Measurements from ENCODE around the gene RPS6KA1. TPM values are rescaled to one million over a fixed set of nuclear protein-coding genes. Genes with fewer than 3 reads are reported as not detected.

The RPS6KA1 gene
- 12.4 and 13.1 TPM in 2 replicates for total RNA-seq

DNA sequence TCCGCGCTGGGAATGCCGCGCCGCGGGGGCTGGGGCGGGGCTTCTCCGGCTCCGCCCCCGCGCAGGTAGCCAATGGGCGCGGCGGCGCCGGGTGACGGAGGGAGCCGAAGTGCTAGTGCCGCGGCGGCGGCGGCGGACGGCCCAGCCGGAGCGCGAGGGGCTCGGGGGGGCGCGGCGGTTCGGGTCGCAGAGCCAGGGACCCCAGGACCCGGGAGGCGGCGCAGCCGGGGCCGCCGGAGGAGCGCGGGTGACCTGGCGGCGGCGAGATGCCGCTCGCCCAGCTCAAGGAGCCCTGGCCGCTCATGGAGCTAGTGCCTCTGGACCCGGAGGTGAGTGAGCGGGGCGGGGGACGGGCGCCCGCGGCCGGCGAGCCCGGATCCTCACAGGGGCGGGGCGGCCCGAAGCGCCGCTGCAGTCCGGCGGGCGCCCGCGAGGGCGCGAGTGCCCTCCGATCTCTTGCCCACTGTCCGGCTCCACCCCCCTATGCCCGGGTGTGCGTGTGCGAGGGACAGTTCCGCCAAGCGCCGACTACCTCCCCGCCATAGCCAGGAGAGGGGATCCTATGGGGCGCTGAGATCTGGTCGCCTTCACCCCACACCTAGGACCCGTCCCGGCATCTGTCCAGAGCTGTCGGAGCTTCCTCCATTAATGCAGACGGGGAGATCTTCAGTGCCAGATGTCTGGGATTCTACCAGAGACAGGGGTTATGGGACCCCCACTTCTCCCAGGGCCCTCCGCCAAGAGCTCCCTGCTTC is at the start of gene RPS6KA1:
Gene RPS6KA1, plus strand, starts transcription at position 107 of the 755 bp plus-strand sequence. Its CDS starts 160 bp downstream, at position 267.

Small RNA genes lying within 50 kb of the gene (small RNA-seq; reads per million reads assigned to genes)
- not detected for gene MIR1976
- gene RF00019, result not detected
- not detected for gene RNU7-29P

Other genes starting within 250 kb of the RPS6KA1 start
- gene SH3BGRL3, start 249.7 kb upstream of the RPS6KA1 start, total RNA-seq, result 33.0 and 33.7 TPM in 2 replicates
- 2.0 and 3.6 TPM in 2 replicates for gene UBXN11, start 223.1 kb upstream of the RPS6KA1 start, total RNA-seq
- gene CD52, start 211.8 kb upstream of the RPS6KA1 start, total RNA-seq, result not detected in 2 replicates
- not detected in 2 replicates for gene CRYBG2, start 175.6 kb upstream of the RPS6KA1 start, total RNA-seq
- gene ZNF683, start 157.0 kb upstream of the RPS6KA1 start, total RNA-seq, result not detected in 2 replicates
- gene LIN28A, start 118.9 kb upstream of the RPS6KA1 start, total RNA-seq, result not detected in 2 replicates
- 49.3 and 65.6 TPM in 2 replicates for gene DHDDS, start 97.4 kb upstream of the RPS6KA1 start, total RNA-seq
- gene HMGN2, start 57.3 kb upstream of the RPS6KA1 start, total RNA-seq, result 234 and 245 TPM in 2 replicates
- 35.1 and 43.8 TPM in 2 replicates for gene ARID1A, start 166.3 kb downstream of the RPS6KA1 start, total RNA-seq